Neural cell (in vitro differentiated cells): Measurements from ENCODE around the gene PDS5A.
"Not testable (repeated sequence)": the region's sequence is repeated elsewhere in the genome, so short reads cannot be mapped to it uniquely, and the experiment has no call there.

Experiments used
- CTCF ChIP-seq: fragments of 450-650 bp; IDR thresholded peaks from 2 replicates; pipeline ENCODE4 v1.5.1; 2014; ENCODE audit warnings: antibody characterized with exemption, mild to moderate bottlenecking, moderate library complexity; ENCODE audit not compliant: poor library complexity, severe bottlenecking
- EP300 ChIP-seq: fragments of 450-650 bp; conservative IDR thresholded peaks from 2 replicates; pipeline ENCODE4 v1.6.1; 2014; ENCODE audit warnings: antibody characterized with exemption, mild to moderate bottlenecking, moderate library complexity; ENCODE audit not compliant: poor library complexity, severe bottlenecking
- EZH2 ChIP-seq: fragments of 200-600, 300-800 bp; shearing (Covaris generic), sonication (generic); IDR thresholded peaks from 2 replicates; pipeline ENCODE4 v1.6.1; 2014; ENCODE audit warnings: antibody characterized with exemption, low read length, borderline replicate concordance, mild to moderate bottlenecking; ENCODE audit not compliant: insufficient read depth, poor library complexity, severe bottlenecking
- POLR2AphosphoS5 ChIP-seq: IDR thresholded peaks from 2 replicates; pipeline ENCODE4 v1.6.1; 2012
- SMC3 ChIP-seq: fragments of 450-650 bp; conservative IDR thresholded peaks from 2 replicates; pipeline ENCODE4 v1.6.1; 2014; ENCODE audit warnings: antibody characterized with exemption, mild to moderate bottlenecking, moderate library complexity; ENCODE audit not compliant: poor library complexity

GRCh38 chr4:39792976-39793375, 184.7 kb downstream of the PDS5A start:
- TF ChIP-seq CTCF, EZH2, SMC3, POLR2AphosphoS5, EP300: not testable (repeated sequence)
